GM19463 (cell line): ENCODE measurements around the gene KLHL40.

Source experiments
- ATAC-seq: cut with Tn5 transposase; IDR thresholded peaks from one replicate; pipeline ENCODE4 v1.9.1; 2021; ENCODE audit warnings: mild to moderate bottlenecking, moderate library complexity; ENCODE audit not compliant: unreplicated experiment

KLHL40 gene

DNA sequence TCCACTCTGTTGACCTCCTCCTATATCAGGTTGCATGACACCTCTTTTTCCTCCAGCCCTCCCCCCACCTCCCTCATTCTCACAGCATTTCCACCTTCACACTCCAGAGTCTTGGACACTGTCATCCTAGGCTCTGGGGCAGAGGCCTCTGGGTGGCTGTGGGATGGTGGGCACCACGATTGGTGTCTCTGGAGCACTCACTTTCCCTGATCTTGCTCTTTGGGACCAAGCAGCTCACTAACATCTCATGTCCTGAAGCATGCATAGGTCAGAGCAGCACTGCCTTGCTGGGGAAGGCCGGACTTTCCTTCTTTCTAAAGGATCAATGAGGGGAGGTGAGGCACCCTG, 16.9 kb upstream of the KLHL40 start:
- no peak for ATAC-seq

DNA sequence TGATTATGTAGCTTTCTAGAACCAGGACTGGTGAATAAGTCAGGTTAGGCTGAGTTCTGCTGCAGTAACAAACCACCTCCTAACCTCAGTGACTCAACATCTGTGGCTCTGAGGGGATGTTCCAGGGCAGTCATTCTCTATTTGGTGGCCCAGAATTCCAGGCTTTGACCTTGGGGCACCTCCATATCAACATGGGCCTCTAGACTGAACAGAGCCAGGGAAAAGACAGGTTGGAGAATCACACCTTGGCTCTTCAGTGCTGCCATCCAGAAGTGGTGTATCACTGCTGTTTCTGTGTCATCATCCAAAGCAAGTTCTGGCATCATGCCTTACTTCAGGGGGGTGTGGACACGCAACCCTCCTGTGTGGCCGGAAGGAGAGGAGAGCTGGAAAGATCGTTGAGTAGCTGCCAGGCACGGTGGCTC, 16.5 kb upstream of the KLHL40 start:
- ATAC-seq, result no peak

DNA sequence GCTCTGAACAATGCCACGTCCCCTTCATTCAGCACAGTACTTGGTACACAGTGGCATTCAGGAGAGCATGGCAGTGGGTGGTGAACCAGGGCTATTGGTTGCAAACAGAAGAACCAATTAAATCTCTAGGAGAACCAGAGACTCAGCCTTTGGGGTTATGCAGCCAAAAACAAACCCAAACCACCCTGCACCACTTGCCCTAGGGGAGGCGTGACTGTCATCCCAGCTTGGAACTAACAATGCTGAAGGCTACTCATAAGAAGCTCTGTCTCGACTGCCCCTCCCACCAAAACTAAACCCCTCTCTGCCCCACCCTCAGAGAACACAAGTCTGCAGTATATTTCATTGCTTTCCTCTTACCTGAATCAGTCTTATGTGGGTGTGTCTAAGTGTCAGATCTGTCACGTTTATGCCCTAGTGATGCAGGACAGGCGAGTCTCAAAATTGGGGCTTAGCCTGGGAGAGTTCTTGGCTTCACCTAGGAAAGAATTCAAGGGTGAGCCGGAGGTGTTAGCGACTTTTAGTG, 15.2 kb upstream of the KLHL40 start:
- no peak for ATAC-seq

DNA sequence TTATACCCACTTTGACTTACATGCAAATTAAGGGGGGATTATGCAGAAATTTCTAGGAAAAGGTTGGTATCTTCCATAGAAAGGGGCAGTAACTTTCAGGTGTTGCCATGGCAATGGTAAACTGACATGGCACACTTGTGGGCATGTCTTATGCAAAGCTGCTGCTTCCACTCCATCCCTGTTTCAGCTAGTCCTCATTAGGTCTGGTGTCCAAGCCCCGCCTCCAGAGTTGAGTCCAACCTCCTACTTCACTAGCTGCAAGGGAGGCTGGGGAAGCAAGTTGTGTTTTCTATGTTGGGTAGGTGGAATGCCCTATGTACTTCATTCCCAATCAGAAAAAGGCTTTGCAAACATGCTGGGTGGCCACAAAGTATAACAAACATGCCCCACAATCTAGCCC, 14.7 kb upstream of the KLHL40 start:
- no peak for ATAC-seq

DNA sequence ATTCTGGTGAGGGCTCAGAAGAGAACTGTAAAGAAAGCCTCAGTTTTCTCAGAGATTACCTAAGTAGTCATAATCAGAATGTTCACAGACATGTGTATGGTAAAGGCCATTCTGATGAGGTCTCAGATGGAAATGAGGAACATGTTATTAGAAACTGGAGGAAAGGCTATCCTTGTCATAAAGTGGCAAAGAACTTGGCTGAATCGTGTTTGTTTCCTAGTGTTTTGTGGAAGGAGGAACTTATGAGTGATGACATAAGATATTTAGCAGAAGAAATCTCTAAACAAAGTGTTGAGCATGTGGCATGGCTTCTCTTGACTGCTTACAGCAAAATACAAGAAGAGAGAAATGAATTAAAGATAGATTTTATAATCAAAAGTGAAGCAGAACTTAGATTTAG, 12.8 kb upstream of the KLHL40 start:
- no peak for ATAC-seq

DNA sequence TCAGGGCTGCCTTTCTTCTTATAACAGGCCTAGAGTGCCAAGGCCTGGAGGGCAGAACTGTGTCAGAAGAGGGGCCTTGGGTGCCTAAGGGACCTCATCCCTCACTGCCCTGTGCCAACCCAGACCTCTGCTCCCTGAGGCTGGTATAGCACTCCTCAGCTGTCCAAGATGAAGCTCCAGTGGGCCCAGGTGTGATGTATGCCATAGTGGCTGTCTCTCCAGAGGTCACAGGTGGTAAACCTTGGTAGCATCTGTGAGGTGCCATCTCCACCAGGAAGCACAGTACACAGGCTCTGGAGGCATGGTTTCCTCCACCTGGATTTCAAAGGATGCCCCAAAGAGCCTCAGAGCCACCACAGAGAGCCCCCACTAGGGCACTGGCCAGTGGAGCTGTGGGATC, 12.3 kb upstream of the KLHL40 start:
- ATAC-seq, result no peak

DNA sequence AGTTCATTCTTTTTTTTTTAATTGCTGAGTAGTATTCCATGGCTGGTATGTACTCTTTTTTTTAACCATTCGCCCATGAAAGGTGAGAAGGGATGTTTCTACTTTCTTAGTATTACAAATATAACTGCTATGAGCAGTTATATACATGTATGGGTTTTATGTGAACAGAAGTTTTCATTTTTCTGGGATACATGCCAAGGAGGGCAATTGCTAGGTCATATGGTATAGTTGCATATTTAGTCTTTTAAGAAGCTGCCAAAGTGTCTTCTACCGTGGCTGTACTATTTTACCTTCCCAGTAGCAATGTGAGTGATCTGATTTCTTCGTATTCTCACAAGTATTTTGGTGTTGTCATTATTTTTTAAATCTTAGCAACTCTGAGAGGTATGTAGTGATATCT, 11.2 kb upstream of the KLHL40 start:
- ATAC-seq, result no peak

DNA sequence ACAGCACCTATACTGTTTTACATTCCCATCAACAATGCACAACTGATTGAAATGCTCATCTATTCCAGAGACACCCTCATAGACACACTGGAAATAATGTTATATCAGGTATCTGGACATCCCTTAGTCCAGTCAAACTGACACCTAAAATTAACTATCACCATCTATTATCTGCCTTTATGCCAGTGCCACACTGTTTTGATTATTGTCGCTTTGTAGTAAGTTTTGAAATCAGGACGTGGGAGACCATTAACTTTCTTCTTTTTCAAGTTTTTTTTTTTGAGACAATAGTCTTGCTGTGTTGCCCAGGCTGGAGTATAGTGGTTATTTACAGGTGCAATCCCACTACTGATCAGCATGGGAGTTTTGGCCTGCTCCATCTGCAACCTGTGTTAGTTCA, 9.4 kb upstream of the KLHL40 start:
- ATAC-seq, result no peak

DNA sequence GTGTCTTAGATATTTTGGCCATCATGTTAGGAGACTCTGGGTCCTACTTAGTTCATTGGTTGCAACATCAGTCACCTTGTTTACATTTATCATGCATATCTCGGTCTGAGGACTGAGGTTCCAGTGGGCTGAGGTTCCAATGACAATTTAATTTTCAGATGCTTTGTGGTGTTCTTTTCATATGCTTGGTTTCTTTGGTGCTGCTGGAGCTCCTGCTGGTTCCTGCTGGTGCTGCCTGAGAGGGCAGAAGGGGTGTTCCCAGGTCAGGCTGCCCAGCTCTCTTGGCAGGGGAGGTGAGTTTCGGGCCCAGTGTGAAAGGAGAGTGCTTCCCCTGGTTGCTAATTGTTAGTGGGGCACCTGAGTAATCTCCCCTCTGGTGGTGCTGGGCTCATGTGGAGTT, 6.9 kb upstream of the KLHL40 start:
- no peak for ATAC-seq

DNA sequence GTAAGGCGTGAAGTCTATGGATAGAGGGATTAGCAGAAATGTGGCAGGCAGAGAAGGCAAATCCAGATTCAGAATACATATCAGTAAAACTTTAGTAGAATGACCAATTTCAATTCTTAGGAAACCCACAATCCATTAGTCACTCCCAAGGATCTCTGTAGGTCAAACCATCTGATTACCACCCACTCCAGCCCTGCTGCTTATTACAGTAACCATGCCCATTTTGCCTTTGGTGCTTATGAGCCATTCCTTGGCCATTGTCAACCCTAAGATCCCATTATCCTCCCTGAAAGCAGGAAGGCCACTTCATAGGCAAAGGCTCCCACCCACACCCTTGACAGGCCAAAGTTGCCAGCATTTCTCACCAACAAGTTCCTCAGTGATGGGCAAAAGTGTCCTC, 5.1 kb upstream of the KLHL40 start:
- no peak for ATAC-seq

DNA sequence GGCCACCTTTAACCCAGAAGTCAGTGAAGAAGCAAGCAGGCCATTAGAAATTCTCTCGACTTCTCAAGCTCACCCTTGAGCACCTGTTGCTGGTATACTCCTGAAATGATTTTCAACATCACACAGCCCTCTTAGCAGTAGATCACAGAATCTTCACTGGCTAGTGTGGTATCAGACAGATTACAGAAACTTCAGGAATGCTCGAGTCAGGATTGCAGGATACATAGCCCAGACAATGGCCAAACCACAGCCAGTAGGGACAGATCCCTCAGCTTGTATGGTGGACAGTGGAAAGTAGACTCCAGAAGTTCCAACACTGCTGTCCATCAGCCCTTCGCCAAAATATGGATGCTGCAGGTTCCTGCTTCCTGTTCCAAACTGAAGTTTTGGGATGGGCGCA, 4.5 kb upstream of the KLHL40 start:
- no peak for ATAC-seq

DNA sequence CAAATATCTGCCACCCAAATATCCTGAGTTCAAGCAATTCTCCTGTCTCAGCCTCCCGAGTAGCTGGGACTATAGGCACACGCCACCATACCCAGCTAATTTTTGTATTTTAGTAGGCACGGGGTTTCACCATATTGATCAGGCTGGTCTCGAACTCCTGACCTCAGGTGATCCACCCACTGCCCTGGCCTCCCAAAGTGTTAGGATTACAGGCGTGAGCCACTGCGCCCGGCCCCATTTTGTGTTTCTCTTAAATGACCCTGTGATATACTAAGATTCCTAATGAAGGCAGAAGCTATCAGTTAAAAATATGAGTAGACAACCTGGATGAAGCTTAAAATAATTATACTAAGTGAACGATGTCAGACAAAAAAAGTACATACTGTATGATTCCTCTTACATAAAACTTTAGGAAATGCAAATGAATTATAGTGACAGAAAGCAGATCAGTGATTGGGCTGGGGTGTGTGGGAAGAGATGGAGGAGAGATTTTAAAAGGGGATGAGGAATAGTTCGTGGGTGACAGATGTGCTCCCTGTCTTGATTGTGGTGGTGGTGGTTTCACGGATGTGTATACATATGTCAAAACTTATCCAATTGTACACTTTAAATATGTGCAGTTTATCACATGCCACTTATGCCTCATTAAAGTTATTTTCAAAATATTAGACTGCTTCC, 3.8 kb upstream of the KLHL40 start:
- ATAC-seq, result no peak

DNA sequence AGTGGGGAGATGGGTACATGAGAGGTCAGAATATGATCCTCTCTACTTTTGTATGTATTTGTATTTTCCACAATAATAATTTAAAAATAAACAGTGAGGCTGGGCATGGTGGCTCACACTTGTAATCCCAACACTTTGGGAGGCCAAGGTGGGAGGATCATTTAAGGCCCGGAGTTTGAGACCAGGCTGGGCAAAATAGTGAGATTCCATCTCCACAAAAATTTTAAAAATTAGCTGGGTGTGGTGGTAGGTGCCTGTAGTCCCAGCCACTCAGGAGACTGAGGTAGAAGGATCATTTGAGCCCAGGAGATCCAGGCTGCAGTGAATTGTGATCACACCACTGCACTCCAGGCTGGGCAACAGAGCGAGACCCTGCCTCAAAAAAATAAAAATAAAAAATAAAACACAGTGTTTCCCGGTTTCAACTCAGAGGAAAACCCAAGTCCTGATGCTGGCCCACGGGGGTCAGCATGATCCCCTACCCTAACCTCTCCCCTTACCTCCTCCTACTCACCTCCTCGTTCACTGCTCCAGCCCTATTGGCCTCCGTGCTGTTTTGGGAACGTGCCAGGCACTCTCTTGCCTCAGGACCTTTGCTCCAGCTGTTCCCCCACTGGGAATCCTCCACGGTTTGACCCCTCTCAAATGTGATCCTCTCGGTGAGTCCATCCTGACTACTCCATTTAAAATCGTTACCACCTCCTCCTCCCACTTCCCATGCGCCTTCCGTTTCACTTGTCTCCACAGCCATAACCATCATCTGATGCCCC, 2.9 kb upstream of the KLHL40 start:
- no peak for ATAC-seq

DNA sequence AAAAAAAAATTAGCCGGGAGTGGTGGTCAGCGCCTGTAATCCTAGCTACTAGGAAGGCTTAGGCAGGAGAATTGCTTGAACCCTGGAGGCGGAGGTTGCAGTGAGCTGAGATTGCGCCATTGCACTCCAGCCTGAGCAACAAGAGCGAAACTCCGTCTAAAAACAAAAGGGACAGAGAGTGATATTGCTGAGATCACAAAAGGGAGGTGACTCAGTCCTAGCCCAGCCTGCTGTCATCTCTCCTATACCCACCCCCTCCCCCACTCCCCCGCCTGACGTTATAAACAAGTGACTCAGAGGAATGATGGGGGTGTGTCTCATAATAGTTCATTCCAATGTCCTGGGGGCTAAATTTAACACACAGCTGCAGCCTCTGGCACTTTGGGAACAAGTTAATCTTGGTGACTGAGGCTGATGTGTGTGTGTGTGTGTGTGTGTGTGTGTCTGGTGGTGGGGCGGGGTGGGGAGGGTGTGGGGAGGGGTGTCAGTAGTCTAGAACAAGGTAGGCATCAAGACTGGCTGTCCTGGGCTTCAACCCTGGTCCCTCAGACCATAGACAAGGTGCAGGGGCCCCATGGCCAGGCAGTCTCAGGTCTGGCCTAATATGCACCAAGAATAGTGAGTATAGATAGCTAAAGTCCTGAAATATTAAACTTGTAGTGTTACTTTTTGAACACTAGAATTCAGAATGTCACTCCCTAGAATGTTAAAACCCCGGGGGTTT, 1.3 kb upstream of the KLHL40 start:
- no peak for ATAC-seq

DNA sequence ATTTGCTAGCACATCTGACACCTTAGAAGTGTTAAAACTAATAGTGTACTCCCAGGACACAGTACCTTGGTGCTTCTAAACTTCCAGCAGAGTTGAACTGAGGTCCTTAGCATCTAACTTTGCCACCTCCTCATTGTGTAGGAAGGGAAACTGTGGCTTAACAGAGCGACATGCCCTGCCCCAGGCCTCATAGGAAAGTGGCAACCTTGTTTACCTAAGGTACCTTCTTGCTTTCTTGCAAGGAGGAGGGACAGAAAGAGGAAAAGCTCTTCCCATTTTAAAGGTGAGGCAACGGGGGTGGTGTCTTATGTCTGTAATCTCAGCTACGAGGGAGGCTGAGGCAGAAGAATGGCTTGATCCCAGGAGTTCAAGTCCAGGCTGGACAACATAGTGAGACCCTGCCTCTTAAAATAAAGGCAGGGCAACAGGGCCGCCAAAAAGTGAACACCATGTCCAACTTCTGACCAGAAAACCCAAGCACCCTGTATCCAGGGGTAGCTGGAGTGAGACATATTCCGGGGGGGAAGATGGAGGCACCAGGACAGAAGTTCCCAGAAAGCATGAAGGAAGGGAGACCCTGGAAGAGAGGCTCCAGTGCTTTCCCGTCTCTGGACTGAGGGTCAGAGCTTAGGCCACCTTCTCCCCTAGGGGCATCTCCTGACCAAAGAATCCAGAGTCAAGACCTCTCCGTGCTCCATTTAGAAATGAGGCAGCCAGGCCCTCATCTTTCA, 540 bp upstream of the KLHL40 start:
- no peak for ATAC-seq

DNA sequence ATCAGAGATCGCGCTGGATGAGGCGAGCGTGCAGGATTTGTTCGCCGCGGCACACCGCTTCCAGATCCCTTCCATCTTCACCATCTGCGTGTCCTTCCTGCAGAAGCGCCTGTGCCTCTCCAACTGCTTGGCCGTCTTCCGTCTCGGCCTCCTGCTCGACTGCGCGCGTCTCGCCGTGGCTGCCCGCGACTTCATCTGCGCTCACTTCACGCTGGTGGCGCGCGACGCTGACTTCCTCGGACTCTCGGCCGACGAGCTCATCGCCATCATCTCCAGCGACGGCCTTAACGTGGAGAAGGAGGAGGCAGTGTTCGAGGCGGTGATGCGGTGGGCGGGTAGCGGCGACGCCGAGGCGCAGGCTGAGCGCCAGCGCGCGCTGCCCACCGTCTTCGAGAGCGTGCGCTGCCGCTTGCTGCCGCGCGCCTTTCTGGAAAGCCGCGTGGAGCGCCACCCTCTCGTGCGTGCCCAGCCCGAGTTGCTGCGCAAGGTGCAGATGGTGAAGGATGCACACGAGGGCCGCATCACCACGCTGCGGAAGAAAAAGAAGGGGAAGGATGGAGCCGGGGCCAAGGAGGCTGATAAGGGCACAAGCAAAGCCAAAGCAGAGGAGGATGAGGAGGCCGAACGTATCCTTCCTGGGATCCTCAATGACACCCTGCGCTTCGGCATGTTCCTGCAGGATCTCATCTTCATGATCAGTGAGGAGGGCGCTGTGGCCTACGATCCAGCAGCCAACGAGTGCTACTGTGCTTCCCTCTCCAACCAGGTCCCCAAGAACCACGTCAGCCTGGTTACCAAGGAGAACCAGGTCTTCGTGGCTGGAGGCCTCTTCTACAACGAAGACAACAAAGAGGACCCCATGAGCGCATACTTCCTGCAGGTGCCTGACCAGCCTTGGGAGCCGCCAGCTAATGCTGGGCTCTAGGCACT, 819 bp downstream of the KLHL40 start:
- ATAC-seq, result no peak

DNA sequence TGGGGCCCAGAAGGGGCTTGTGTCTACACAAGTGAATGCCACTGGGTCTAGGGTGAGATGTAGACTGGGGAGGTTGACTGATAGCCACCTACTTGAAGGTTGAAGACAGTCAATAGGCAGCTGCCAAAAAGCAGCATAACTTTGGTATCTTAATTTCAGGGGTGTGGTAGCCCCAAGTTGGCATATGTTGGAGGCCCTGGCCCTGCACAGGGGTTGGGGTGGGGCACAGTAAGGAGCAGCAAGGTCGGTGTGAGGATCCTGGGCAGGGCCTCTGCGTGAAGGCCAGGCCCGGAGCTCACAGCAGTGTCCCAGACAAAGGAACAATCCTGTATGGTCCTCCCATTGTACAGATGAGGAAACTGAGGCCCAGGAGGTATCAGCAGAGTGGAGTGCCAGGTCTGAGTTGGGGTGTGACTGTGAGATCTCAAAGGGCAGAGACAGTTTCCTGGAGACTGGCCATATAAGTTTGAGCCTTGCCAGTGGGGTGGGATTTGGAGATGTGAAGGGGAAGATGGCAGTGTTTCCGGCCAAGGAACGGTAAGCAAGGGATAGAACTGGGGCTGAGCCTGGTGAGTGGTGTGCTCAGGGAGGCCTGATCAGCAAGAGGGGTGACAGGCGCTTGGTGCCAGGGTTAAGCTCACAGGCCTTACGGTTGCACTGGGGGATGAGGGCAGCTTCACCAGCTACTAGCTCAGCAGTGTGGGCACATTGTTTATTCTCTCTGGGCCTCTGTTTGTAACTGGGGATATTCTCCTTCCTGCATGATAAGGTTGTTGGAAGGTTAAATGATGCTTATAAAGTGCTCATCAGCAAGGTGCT, 1.7 kb downstream of the KLHL40 start:
- no peak for ATAC-seq

DNA sequence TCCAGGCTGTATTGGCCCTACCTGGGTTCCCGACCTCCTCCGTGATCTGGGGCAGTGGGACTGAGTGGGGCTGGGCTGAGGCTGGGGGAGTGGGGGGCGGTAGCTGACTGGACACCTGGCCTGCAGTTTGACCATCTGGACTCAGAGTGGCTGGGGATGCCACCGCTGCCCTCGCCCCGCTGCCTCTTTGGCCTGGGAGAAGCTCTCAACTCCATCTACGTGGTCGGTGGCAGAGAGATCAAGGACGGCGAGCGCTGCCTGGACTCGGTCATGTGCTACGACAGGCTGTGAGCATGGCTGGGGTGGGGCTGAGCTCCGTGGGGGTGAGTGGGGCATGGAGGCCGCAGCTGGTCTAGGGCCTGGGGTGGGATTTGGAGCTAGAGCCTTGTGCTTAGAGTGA, 2.7 kb downstream of the KLHL40 start:
- ATAC-seq, result no peak
